H1 (cell line): ENCODE data around the gene PAX7. TPM values are rescaled to one million over a fixed set of nuclear protein-coding genes. Genes with fewer than 3 reads are reported as not detected.

Experiments
- CTCF ChIA-PET: fragments of 300-600 bp; sonication (Branson Sonifier 250); formaldehyde crosslinking; loops from one replicate; lab custom pipeline; 2021; ENCODE audit not compliant: partially characterized antibody; lab: Charles Lee
- POLR2A ChIA-PET: fragments of 300-600 bp; sonication (Branson Sonifier 250); formaldehyde crosslinking; loops from one replicate; lab custom pipeline; 2021; ENCODE audit warnings: inconsistent platforms; ENCODE audit not compliant: partially characterized antibody; lab: Charles Lee
- DNase-seq, 2 experiments: peaks; one replicate each; pipeline versions ENCODE4 v3.0.0 to v3.0.0-alpha.2; 2010 to 2022; ENCODE audit warnings: low spot score in 2 of 2, low read depth in 1 of 2, mixed read lengths in 1 of 2
- FAIRE-seq: peaks from 2 replicates; lab custom pipeline; 2011; peaks lifted over from hg19 to GRCh38; lab: Jason Lieb, UNC
- H2AFZ ChIP-seq: 2 replicates; pipeline ENCODE4 v1.8.1; 2012; ENCODE audit warnings: low read length, inconsistent platforms
- H2AK5ac ChIP-seq: 2 replicates; pipeline ENCODE4 v1.6.1; 2013; ENCODE audit warnings: low read depth, low read length
- H2BK120ac ChIP-seq: replicated peaks from 2 replicates; pipeline ENCODE3; 2013; ENCODE audit warnings: low read depth, low read length, inconsistent platforms
- H2BK12ac ChIP-seq: 2 replicates; pipeline ENCODE4 v1.6.1; 2013; ENCODE audit warnings: low read depth, low read length
- H2BK15ac ChIP-seq: 2 replicates; pipeline ENCODE4 v1.6.1; 2013; ENCODE audit warnings: low read length
- H2BK20ac ChIP-seq: 2 replicates; pipeline ENCODE4 v1.6.1; 2013; ENCODE audit warnings: low read length
- H2BK5ac ChIP-seq: 2 replicates; pipeline ENCODE4 v1.6.1; 2013; ENCODE audit warnings: low read depth, low read length
- H3K14ac ChIP-seq: 2 replicates; pipeline ENCODE4 v1.6.1; 2013; ENCODE audit warnings: inconsistent platforms; ENCODE audit not compliant: insufficient read length
- H3K18ac ChIP-seq: 2 replicates; pipeline ENCODE4 v1.6.1; 2013; ENCODE audit warnings: low read length; ENCODE audit errors: extremely low read depth
- H3K23ac ChIP-seq: 2 replicates; pipeline ENCODE4 v1.6.1; 2013; ENCODE audit warnings: inconsistent platforms; ENCODE audit not compliant: insufficient read length
- H3K23me2 ChIP-seq: 2 replicates; pipeline ENCODE4 v1.6.1; 2013; ENCODE audit warnings: low read depth, low read length
- H3K27ac ChIP-seq: 2 replicates; pipeline ENCODE4 v1.6.1; 2011; ENCODE audit warnings: low read depth, low read length, inconsistent platforms
- H3K27me3 ChIP-seq, 4 experiments: replicated peaks in 1 of 4; 1 replicate in 1 of 4; 2 replicates in 3 of 4; pipeline versions ENCODE4 v1.6.1 to v1.8.1; 2011 to 2013; ENCODE audit warnings: low read length in 3 of 4, mild to moderate bottlenecking in 3 of 4, inconsistent platforms in 2 of 4, mixed read lengths in 2 of 4, moderate library complexity in 1 of 4; ENCODE audit not compliant: control insufficient read depth in 3 of 4, insufficient read depth in 3 of 4; ENCODE audit errors: extremely low read depth in 1 of 4
- H3K36me3 ChIP-seq, 4 experiments: 2 replicates each; pipeline versions ENCODE4 v1.6.1 to v1.8.1; 2011 to 2013; ENCODE audit warnings: mild to moderate bottlenecking in 4 of 4, low read length in 3 of 4, moderate library complexity in 2 of 4, control low read depth in 1 of 4, inconsistent platforms in 1 of 4; ENCODE audit not compliant: insufficient read depth in 4 of 4, control insufficient read depth in 2 of 4
- H3K4ac ChIP-seq: replicated peaks from 2 replicates; pipeline ENCODE3; 2013; ENCODE audit warnings: low read length, low read depth, mixed read lengths, inconsistent platforms; ENCODE audit not compliant: insufficient read length
- H3K4me1 ChIP-seq, 4 experiments: replicated peaks in 1 of 4; 1 replicate in 1 of 4; 2 replicates in 3 of 4; pipeline versions ENCODE4 v1.6.1 to v1.8.1; 2011 to 2013; ENCODE audit warnings: low read length in 3 of 4, inconsistent platforms in 2 of 4, mixed read lengths in 1 of 4; ENCODE audit not compliant: insufficient read depth in 4 of 4, control insufficient read depth in 3 of 4
- H3K4me2 ChIP-seq, 2 experiments: 2 replicates each; pipeline versions ENCODE4 v1.6.1 to v1.8.1; 2011 to 2013; ENCODE audit warnings: low read depth in 2 of 2, low read length in 2 of 2, control low read depth in 1 of 2, inconsistent platforms in 1 of 2, mild to moderate bottlenecking in 1 of 2; ENCODE audit not compliant: insufficient read depth in 1 of 2
- H3K4me3 ChIP-seq, 4 experiments: fragments of 200-600, 300-600 bp in 1 of 4; sonication (generic), shearing (Covaris generic), sonication (Bioruptor Twin) in 1 of 4; 2 replicates each; pipeline versions ENCODE4 v1.5.1 to v1.8.1; 2011 to 2016; ENCODE audit warnings: low read length in 4 of 4, low read depth in 3 of 4, control low read depth in 2 of 4, inconsistent platforms in 2 of 4, mild to moderate bottlenecking in 2 of 4, mixed read lengths in 1 of 4, moderate library complexity in 1 of 4; ENCODE audit not compliant: insufficient read depth in 2 of 4; ENCODE audit errors: extremely low read depth in 1 of 4
- H3K56ac ChIP-seq: replicated peaks from 2 replicates; pipeline ENCODE3; 2013; ENCODE audit warnings: low read depth, mild to moderate bottlenecking, mixed read lengths, low read length, inconsistent platforms; ENCODE audit not compliant: insufficient read length
- H3K79me1 ChIP-seq: 2 replicates; pipeline ENCODE4 v1.6.1; 2013; ENCODE audit warnings: low read depth, low read length, control low read depth
- H3K79me2 ChIP-seq, 2 experiments: 2 replicates each; pipeline versions ENCODE4 v1.6.1 to v1.8.1; 2012 to 2013; ENCODE audit warnings: low read length in 2 of 2, mild to moderate bottlenecking in 2 of 2, inconsistent platforms in 1 of 2; ENCODE audit not compliant: insufficient read depth in 2 of 2, control insufficient read depth in 1 of 2
- H3K9ac ChIP-seq, 4 experiments: replicated peaks in 1 of 4; 1 replicate in 1 of 4; 2 replicates in 3 of 4; pipeline versions ENCODE4 v1.6.1 to v1.8.1; 2011 to 2013; ENCODE audit warnings: low read depth in 3 of 4, low read length in 3 of 4, control low read depth in 2 of 4, mild to moderate bottlenecking in 2 of 4, moderate library complexity in 2 of 4, inconsistent platforms in 1 of 4; ENCODE audit errors: extremely low read depth in 1 of 4
- H3K9me3 ChIP-seq, 2 experiments: 2 replicates each; pipeline versions ENCODE4 v1.6.1 to v1.8.1; 2012 to 2013; ENCODE audit warnings: mild to moderate bottlenecking in 2 of 2, moderate library complexity in 2 of 2, control low read depth in 1 of 2, inconsistent platforms in 1 of 2, low read depth in 1 of 2, low read length in 1 of 2, mixed read lengths in 1 of 2; ENCODE audit not compliant: insufficient read depth in 2 of 2
- H4K20me1 ChIP-seq, 2 experiments: replicated peaks in 1 of 2; 2 replicates each; pipeline versions ENCODE3 to v1.8.1; 2011 to 2013; ENCODE audit warnings: inconsistent platforms in 2 of 2, low read length in 2 of 2, mild to moderate bottlenecking in 1 of 2; ENCODE audit not compliant: insufficient read depth in 2 of 2, control insufficient read depth in 1 of 2
- H4K5ac ChIP-seq: 2 replicates; pipeline ENCODE4 v1.6.1; 2013; ENCODE audit warnings: low read length, low read depth, mixed read lengths, inconsistent platforms; ENCODE audit not compliant: insufficient read length
- H4K8ac ChIP-seq: 2 replicates; pipeline ENCODE4 v1.8.0; 2013; ENCODE audit warnings: mild to moderate bottlenecking, moderate library complexity, low read length, inconsistent platforms; ENCODE audit not compliant: insufficient read depth; ENCODE audit errors: extremely low read depth
- H4K91ac ChIP-seq: replicated peaks from 2 replicates; pipeline ENCODE3; 2013; ENCODE audit warnings: low read length, mixed read lengths, inconsistent platforms; ENCODE audit not compliant: insufficient read length
- JUN ChIP-seq: IDR thresholded peaks from 2 replicates; pipeline ENCODE4 v1.6.1; 2011; ENCODE audit warnings: low read depth, mild to moderate bottlenecking, improper control_type of control experiment, low read length
- SIN3A ChIP-seq, 2 experiments: IDR thresholded peaks in 1 of 2; conservative IDR thresholded peaks in 1 of 2; 2 replicates each; pipeline ENCODE4 v1.6.1; 2011 to 2012; ENCODE audit warnings: low read length in 2 of 2, improper control_type of control experiment in 1 of 2, low read depth in 1 of 2, mild to moderate bottlenecking in 1 of 2
- WGBS, 2 experiments: shearing (Covaris generic) in 1 of 2; methylation state at CpG; one replicate each; pipeline versions ENCODE4 v1.1.6 to v1.1.7; 2013 to 2015; ENCODE audit warnings: low lambda C conversion rate in 2 of 2, mixed read lengths in 2 of 2, inconsistent platforms in 1 of 2, low coverage in 1 of 2, missing lambda C conversion rate in 1 of 2; ENCODE audit not compliant: insufficient replicate concordance in 2 of 2, insufficient coverage in 1 of 2, insufficient read length in 1 of 2; ENCODE audit errors: extremely low coverage in 1 of 2, missing lambda C conversion rate in 1 of 2; 5-methylcytosine and 5-hydroxymethylcytosine counted together
- polyA plus RNA-seq, 7 experiments: library from polyadenylated mRNA; depleted of rRNA in 3 of 7; stranded (reverse) in 5 of 7; unstranded in 2 of 7; fragments of >200 nt in 5 of 7; fragments of 200-250 nt in 2 of 7; gene quantifications; 1 replicate in 5 of 7; 2 replicates in 1 of 7; 4 replicates in 1 of 7; pipeline versions ENCODE4 v1.2.1 to v1.2.3, GENCODE V29; 2011 to 2013; ENCODE audit warnings: missing spikeins in 2 of 7, mixed read lengths in 2 of 7
- total RNA-seq: library from RNA; stranded (reverse); fragmentation: NEBNext Ultra II Directional; extraction: Animal tissue kit (Norgen Biotek cat#: 25700); gene quantifications from 2 replicates; pipeline ENCODE4 v1.2.1, GENCODE V29; 2021

PAX7 gene
- total and polyA plus RNA-seq, 2 of the 8 experiments (the other 6 are each of a cell fraction or from before 2014, with no cell fraction given): not detected

DNA sequence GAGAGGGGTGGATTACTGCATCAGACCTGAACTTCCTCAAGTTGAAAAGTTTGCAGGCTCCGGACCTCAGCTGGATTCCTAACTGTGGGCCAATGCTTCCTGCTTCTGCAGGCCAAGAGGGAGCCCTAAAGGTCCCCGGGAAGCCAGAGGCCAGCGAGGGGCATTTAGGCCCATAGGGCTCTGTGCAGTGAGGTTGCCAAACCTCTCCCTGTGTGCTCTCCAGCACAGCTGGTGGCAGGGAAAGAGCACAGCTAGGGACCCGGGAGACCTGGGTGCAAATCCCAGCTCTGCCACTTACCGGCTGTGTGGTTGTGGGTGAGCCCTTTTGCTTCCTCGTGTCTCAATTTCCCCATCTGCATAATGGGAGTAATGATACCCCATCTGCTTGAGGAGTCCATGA is 100.5 kb downstream of the PAX7 start:
- Histone ChIP-seq H3K79me1 (no peaks in the 10 kb centered on the region), H4K91ac (no peak overlapping the region), H3K18ac (no peak overlapping the region), H3K4me3 (no peak overlapping the region), H3K27me3 (peaks cover 0 to 4% (median 0%) of the 10 kb centered on the region in 4 experiments; a peak in 1 of 7 replicates), H3K4ac (no peak overlapping the region), H3K14ac (no peak overlapping the region), H3K36me3 (no peaks in the 10 kb centered on the region), H3K9me3 (no peaks in the 10 kb centered on the region), H3K4me2 (no peak overlapping the region), H3K56ac (no peak overlapping the region), H3K23me2 (peaks cover 1% of the 10 kb centered on the region; the same call in 1 of the 2 replicates), H2AK5ac (no peak overlapping the region), H4K5ac (no peak overlapping the region), H3K4me1 (no peaks in the 10 kb centered on the region; a peak in 1 of 7 replicates), H3K79me2 (no peaks in the 10 kb centered on the region), H2BK12ac (no peak overlapping the region), H2BK15ac (no peak overlapping the region), H3K23ac (no peak overlapping the region), H2AFZ (no peak overlapping the region), H3K9ac (no peak overlapping the region), H2BK20ac (no peak overlapping the region), H4K20me1 (no peaks in the 10 kb centered on the region), H4K8ac (no peak overlapping the region), H3K27ac (no peak overlapping the region), H2BK5ac (no peak overlapping the region), H2BK120ac (no peak overlapping the region)
- DNase-seq (no peak), FAIRE-seq (no peak)
- WGBS, 2 experiments: 78% methylated on average over 6 of the region's 6 CpGs; no CpG with 5 or more reads in 1 of the 2 experiments
- CTCF ChIA-PET: interaction anchor here (0.7 to 5.3 kb wide), 7 partner anchors 10 to 150 kb away, joined by 3 to 39 read pairs (median 4); no protein-coding TSS in a partner anchor
- POLR2A ChIA-PET: interaction anchor here (1.6 kb wide), 1 partner anchor 11 kb away, joined by 3 read pairs; no protein-coding TSS in a partner anchor
- TF ChIP-seq SIN3A (conservative IDR thresholded peaks at IDR 0.05 in 1 of 2, IDR thresholded peaks at IDR 0.05 in 1 of 2; ENCODE audit: low read depth in 1 of 2, low read length in 2 of 2): no peak
- TF ChIP-seq JUN: no peak
